HepG2 (cell line): Measurements from ENCODE around the gene IQCB1. TPM values are rescaled to one million over a fixed set of nuclear protein-coding genes. Genes with fewer than 3 reads are reported as not detected.

ENCODE experiments used
- BORCS8-MEF2B ChIP-seq: sonication (generic); formaldehyde crosslinking; IDR thresholded peaks from 2 replicates; pipeline ENCODE4 v1.8.0; 2022; ENCODE audit warnings: mild to moderate bottlenecking, missing genetic modification reagents
- CREBL2 ChIP-seq: sonication (generic); formaldehyde crosslinking; IDR thresholded peaks from 2 replicates; pipeline ENCODE4 v1.8.1; 2023; ENCODE audit warnings: missing genetic modification reagents, mild to moderate bottlenecking, borderline replicate concordance
- GLI4 ChIP-seq: sonication (generic); formaldehyde crosslinking; IDR thresholded peaks from 2 replicates; pipeline ENCODE4 v1.5.1; 2020; ENCODE audit warnings: missing genetic modification reagents, mild to moderate bottlenecking, moderate library complexity, borderline replicate concordance
- KLF13 ChIP-seq: sonication (generic); formaldehyde crosslinking; IDR thresholded peaks from 2 replicates; pipeline ENCODE4 v1.4.0; 2020; ENCODE audit warnings: mild to moderate bottlenecking, missing genetic modification reagents
- MAFF ChIP-seq: IDR thresholded peaks from 2 replicates; pipeline ENCODE4 v1.6.1; 2011; ENCODE audit warnings: low read depth, low read length, improper control_type of control experiment
- MIER2 ChIP-seq: IDR thresholded peaks from 2 replicates; pipeline ENCODE4 v1.6.1; 2016; ENCODE audit warnings: missing biosample characterization, missing genetic modification reagents
- POGZ ChIP-seq: sonication (generic); formaldehyde crosslinking; IDR thresholded peaks from 2 replicates; pipeline ENCODE4 v1.4.0; 2020; ENCODE audit warnings: mild to moderate bottlenecking, missing genetic modification reagents
- TIGD3 ChIP-seq: sonication (generic); formaldehyde crosslinking; IDR thresholded peaks from 2 replicates; pipeline ENCODE4 v1.5.1; 2020; ENCODE audit warnings: mild to moderate bottlenecking, missing genetic modification reagents, borderline replicate concordance
- XRCC5 ChIP-seq: fragments of 200-400 bp; formaldehyde crosslinking; optimal IDR thresholded peaks from 2 replicates; pipeline ENCODE3; 2017; ENCODE audit warnings: mild to moderate bottlenecking, low read length
- ZNF17 ChIP-seq: sonication (generic); formaldehyde crosslinking; IDR thresholded peaks from 2 replicates; pipeline ENCODE4 v1.5.0; 2020; ENCODE audit warnings: mild to moderate bottlenecking, missing genetic modification reagents
- ZNF280B ChIP-seq: sonication (generic); formaldehyde crosslinking; IDR thresholded peaks from 2 replicates; pipeline ENCODE4 v1.5.0; 2020; ENCODE audit warnings: missing genetic modification reagents, mild to moderate bottlenecking, borderline replicate concordance
- ZNF282 ChIP-seq: fragments of 450-650 bp; IDR thresholded peaks from 2 replicates; pipeline ENCODE4 v1.6.1; 2018; ENCODE audit not compliant: partially characterized antibody
- ZNF329 ChIP-seq: sonication (generic); formaldehyde crosslinking; IDR thresholded peaks from 2 replicates; pipeline ENCODE4 v1.9.0; 2021; ENCODE audit warnings: low read depth, mild to moderate bottlenecking, missing genetic modification reagents
- ZNF530 ChIP-seq: sonication (generic); formaldehyde crosslinking; IDR thresholded peaks from 2 replicates; pipeline ENCODE4 v1.5.0; 2020; ENCODE audit warnings: low read depth, mild to moderate bottlenecking, missing genetic modification reagents
- ZNF543 ChIP-seq: sonication (generic); formaldehyde crosslinking; IDR thresholded peaks from 2 replicates; pipeline ENCODE4 v1.4.0; 2020; ENCODE audit warnings: mild to moderate bottlenecking, missing genetic modification reagents
- polyA plus RNA-seq, 8 experiments: library from polyadenylated mRNA; depleted of rRNA in 3 of 8; stranded (reverse) in 7 of 8; unstranded in 1 of 8; fragments of >200 nt; fragmentation: Illumina TruSeq in 4 of 8; extraction: Trizol in 4 of 8; gene quantifications; 2 replicates each; pipeline versions ENCODE4 v1.2.1 to v1.2.3, GENCODE V29; 2011 to 2016; ENCODE audit warnings: low read depth in 4 of 8, missing spikeins in 1 of 8, mixed read lengths in 1 of 8; ENCODE audit not compliant: insufficient read depth in 1 of 8
- total RNA-seq, 5 experiments: library from RNA; depleted of rRNA; stranded (reverse); fragments of >200 nt; fragmentation: Illumina TruSeq; extraction: Trizol; gene quantifications; 2 replicates each; pipeline ENCODE4 v1.2.3, GENCODE V29; 2016; ENCODE audit warnings: low read depth in 1 of 5
- TF ChIP-seq, protein P1 (sequence below): sonication (generic); formaldehyde crosslinking; IDR thresholded peaks from 2 replicates; pipeline ENCODE4 v1.5.0; 2020; ENCODE audit warnings: missing genetic modification reagents, mild to moderate bottlenecking, borderline replicate concordance
- TF ChIP-seq, protein P2 (sequence below): sonication (generic); formaldehyde crosslinking; IDR thresholded peaks from 2 replicates; pipeline ENCODE4 v1.5.0; 2020; ENCODE audit warnings: mild to moderate bottlenecking, missing genetic modification reagents, borderline replicate concordance
- TF ChIP-seq, protein P3 (sequence below): IDR thresholded peaks from 2 replicates; pipeline ENCODE4 v1.6.1; 2016; ENCODE audit warnings: mild to moderate bottlenecking, missing biosample characterization, missing genetic modification reagents
- TF ChIP-seq, protein P4 (sequence below): sonication (generic); formaldehyde crosslinking; IDR thresholded peaks from 2 replicates; pipeline ENCODE4 v1.5.1; 2020; ENCODE audit warnings: missing genetic modification reagents, mild to moderate bottlenecking, borderline replicate concordance

The IQCB1 gene
- total and polyA plus RNA-seq, 2 of the 13 experiments (the other 11 are each of a cell fraction or from before 2014, with no cell fraction given): 18.0 to 41.4 TPM

- TF ChIP-seq, protein P1, sequence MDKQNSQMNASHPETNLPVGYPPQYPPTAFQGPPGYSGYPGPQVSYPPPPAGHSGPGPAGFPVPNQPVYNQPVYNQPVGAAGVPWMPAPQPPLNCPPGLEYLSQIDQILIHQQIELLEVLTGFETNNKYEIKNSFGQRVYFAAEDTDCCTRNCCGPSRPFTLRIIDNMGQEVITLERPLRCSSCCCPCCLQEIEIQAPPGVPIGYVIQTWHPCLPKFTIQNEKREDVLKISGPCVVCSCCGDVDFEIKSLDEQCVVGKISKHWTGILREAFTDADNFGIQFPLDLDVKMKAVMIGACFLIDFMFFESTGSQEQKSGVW (CRISPR knock-in tag): no peak
- TF ChIP-seq ZNF530 (CRISPR knock-in tag): no peak
- peak; percentile 75 for TF ChIP-seq ZNF543
- TF ChIP-seq ZNF280B (CRISPR knock-in tag): 0 out of 2 replicates have a peak, but pooled peaks have one; percentile 15
- TF ChIP-seq MAFF: peak; percentile 27; the same call in 1 of the 2 replicates
- no peak for TF ChIP-seq MIER2 (CRISPR knock-in tag)
- no peak for TF ChIP-seq KLF13
- TF ChIP-seq, protein P2, sequence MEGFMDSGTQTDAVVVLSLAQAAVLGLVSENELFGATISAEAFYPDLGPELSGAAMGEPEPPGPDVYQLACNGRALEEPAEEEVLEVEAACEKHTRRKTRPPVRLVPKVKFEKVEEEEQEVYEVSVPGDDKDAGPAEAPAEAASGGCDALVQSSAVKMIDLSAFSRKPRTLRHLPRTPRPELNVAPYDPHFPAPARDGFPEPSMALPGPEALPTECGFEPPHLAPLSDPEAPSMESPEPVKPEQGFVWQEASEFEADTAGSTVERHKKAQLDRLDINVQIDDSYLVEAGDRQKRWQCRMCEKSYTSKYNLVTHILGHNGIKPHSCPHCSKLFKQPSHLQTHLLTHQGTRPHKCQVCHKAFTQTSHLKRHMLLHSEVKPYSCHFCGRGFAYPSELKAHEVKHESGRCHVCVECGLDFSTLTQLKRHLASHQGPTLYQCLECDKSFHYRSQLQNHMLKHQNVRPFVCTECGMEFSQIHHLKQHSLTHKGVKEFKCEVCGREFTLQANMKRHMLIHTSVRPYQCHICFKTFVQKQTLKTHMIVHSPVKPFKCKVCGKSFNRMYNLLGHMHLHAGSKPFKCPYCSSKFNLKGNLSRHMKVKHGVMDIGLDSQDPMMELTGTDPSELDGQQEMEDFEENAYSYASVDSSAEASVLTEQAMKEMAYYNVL (CRISPR knock-in tag): no peak
- TF ChIP-seq ZNF17 (CRISPR knock-in tag): no peak
- no peak for TF ChIP-seq ZNF282
- TF ChIP-seq, protein P3, sequence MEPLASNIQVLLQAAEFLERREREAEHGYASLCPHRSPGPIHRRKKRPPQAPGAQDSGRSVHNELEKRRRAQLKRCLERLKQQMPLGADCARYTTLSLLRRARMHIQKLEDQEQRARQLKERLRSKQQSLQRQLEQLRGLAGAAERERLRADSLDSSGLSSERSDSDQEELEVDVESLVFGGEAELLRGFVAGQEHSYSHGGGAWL: peak; percentile 73; the same call in 1 of the 2 replicates
- peak; percentile 76; the same call in 1 of the 2 replicates for TF ChIP-seq TIGD3 (CRISPR knock-in tag)
- TF ChIP-seq XRCC5: peak; percentile 71
- peak; percentile 65 for TF ChIP-seq POGZ
- TF ChIP-seq CREBL2: peak; percentile 36; the same call in 1 of the 2 replicates
- peak; percentile 14; the same call in 1 of the 2 replicates for TF ChIP-seq BORCS8-MEF2B (CRISPR knock-in tag)
- TF ChIP-seq, protein P4, sequence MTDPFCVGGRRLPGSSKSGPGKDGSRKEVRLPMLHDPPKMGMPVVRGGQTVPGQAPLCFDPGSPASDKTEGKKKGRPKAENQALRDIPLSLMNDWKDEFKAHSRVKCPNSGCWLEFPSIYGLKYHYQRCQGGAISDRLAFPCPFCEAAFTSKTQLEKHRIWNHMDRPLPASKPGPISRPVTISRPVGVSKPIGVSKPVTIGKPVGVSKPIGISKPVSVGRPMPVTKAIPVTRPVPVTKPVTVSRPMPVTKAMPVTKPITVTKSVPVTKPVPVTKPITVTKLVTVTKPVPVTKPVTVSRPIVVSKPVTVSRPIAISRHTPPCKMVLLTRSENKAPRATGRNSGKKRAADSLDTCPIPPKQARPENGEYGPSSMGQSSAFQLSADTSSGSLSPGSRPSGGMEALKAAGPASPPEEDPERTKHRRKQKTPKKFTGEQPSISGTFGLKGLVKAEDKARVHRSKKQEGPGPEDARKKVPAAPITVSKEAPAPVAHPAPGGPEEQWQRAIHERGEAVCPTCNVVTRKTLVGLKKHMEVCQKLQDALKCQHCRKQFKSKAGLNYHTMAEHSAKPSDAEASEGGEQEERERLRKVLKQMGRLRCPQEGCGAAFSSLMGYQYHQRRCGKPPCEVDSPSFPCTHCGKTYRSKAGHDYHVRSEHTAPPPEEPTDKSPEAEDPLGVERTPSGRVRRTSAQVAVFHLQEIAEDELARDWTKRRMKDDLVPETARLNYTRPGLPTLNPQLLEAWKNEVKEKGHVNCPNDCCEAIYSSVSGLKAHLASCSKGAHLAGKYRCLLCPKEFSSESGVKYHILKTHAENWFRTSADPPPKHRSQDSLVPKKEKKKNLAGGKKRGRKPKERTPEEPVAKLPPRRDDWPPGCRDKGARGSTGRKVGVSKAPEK: peak; percentile 55; the same call in 1 of the 2 replicates
- no peak for TF ChIP-seq GLI4 (CRISPR knock-in tag)
- peak; percentile 85; the same call in 1 of the 2 replicates for TF ChIP-seq ZNF329 (CRISPR knock-in tag)
These were observed at the start of gene IQCB1, which contains the start of gene EAF2 (continued) for GRCh38 chr3:121834671-121835464.
